Rectal smooth muscle tissue (tissue), 1 donor: Measurements from ENCODE around the gene TNNT3.
A peak's percentile ranks its signal among the peaks of the same experiment; 100 is the strongest.

Source experiments
- H3K27ac ChIP-seq: one replicate; pipeline ENCODE4 v1.7.0; 2013; ENCODE audit warnings: low read depth, low read length, inconsistent platforms
- H3K27me3 ChIP-seq: one replicate; pipeline ENCODE4 v1.7.0; 2013; ENCODE audit warnings: low read length; ENCODE audit not compliant: control insufficient read depth, insufficient read depth
- H3K36me3 ChIP-seq: one replicate; pipeline ENCODE4 v1.7.0; 2013; ENCODE audit warnings: low read length; ENCODE audit not compliant: control insufficient read depth, insufficient read depth
- H3K4me1 ChIP-seq: one replicate; pipeline ENCODE4 v1.7.0; 2013; ENCODE audit warnings: low read length; ENCODE audit not compliant: control insufficient read depth, insufficient read depth
- H3K4me3 ChIP-seq: one replicate; pipeline ENCODE4 v1.7.0; 2013; ENCODE audit warnings: low read length
- H3K9ac ChIP-seq: one replicate; pipeline ENCODE4 v1.7.0; 2013; ENCODE audit warnings: low read length

TNNT3 gene

GRCh38 chr11:1877211-1878136, 42.0 kb upstream of the TNNT3 start:
- H3K9ac ChIP-seq, result no peak overlapping the region
- peaks cover 4% of the 10 kb centered on the region for H3K27me3 ChIP-seq
- H3K36me3 ChIP-seq, result no peaks in the 10 kb centered on the region
- H3K4me3 ChIP-seq, result no peak overlapping the region
- H3K27ac ChIP-seq, result peak overlapping the region; percentile 71
- H3K4me1 ChIP-seq, result peaks cover 15% of the 10 kb centered on the region

DNA sequence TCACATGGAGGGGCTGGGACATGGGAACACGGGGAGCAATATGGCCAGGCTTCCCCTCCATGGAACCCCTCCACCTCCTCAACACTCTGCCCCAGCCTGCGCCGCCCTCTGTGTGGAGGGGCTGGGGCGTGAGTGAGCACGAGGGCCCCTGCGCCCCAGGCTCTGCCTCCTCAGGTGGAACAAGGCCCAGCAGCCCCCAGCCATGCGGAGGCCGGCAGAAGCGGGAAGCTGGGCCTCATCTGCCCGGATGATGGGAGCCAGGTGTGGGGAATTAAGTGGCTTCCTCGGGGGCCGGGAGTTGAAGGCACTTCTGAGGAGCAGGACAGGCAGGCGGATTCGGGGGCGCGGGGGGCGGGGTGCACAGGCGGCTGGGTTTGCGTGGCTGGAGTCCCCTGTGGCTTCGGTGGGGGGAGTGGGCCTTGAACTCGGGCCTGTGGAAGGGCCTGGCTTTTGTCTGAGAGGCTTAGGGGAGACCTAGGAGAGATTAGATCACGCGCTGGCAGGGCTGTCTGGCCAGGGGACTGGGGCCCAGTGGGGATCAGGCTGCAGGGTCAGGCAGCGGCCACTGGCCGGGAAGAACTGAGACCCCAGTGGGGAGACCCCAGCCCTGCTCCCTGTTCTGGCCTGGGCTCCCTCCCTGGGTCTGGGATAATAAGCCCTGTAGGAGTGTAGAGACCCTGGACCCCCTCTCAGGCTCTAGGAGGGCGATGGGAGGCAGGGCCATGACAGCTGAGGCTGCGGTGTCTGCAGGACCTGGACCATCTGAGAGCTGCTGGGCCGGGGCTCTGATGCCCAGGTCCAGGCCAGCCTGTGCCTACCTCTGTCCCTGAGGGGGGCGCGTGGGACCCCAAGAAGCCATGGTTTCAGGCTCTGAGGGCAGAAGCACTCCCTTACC, 41.1 kb upstream of the TNNT3 start:
- no peak overlapping the region for H3K4me3 ChIP-seq
- H3K36me3 ChIP-seq, result peaks cover under 1% of the 10 kb centered on the region
- H3K27ac ChIP-seq, result peak overlapping the region; percentile 71
- H3K27me3 ChIP-seq, result peaks cover 4% of the 10 kb centered on the region
- H3K9ac ChIP-seq, result no peak overlapping the region
- H3K4me1 ChIP-seq, result peaks cover 15% of the 10 kb centered on the region

DNA sequence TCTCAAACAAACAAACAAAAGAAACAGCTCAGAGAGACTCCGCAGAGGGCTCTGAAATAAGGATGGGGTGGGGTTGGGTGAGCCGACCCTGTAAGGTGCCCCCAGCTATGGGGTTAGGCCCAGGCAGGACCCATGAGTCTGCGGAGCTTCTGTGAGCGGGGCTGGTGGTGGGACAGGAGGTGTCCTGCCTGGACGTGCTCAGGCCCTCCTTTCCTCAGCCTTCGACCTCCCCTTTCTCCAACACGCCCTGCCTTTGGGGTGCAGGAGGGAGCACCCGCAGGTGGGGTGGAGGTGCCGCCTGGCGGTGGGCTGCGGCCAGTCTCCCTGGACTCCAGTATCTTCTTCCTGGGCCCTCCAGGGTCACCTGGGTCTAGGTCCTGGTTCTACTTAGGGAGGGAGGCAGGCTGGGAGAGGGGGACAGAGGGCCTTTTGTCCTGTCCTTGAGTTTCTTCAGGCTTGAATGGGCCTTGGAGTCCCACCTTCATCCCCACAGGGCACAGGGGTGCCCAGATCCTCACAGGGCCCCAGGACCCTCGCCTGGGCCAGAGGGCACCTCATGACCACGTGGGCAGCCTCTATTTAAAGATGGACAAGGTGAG, 40.1 kb upstream of the TNNT3 start:
- Histone ChIP-seq H3K9ac (no peak overlapping the region), H3K27me3 (peaks cover 4% of the 10 kb centered on the region), H3K4me3 (no peak overlapping the region), H3K36me3 (peaks cover 4% of the 10 kb centered on the region), H3K27ac (peak overlapping the region; percentile 22), H3K4me1 (peaks cover 15% of the 10 kb centered on the region)

DNA sequence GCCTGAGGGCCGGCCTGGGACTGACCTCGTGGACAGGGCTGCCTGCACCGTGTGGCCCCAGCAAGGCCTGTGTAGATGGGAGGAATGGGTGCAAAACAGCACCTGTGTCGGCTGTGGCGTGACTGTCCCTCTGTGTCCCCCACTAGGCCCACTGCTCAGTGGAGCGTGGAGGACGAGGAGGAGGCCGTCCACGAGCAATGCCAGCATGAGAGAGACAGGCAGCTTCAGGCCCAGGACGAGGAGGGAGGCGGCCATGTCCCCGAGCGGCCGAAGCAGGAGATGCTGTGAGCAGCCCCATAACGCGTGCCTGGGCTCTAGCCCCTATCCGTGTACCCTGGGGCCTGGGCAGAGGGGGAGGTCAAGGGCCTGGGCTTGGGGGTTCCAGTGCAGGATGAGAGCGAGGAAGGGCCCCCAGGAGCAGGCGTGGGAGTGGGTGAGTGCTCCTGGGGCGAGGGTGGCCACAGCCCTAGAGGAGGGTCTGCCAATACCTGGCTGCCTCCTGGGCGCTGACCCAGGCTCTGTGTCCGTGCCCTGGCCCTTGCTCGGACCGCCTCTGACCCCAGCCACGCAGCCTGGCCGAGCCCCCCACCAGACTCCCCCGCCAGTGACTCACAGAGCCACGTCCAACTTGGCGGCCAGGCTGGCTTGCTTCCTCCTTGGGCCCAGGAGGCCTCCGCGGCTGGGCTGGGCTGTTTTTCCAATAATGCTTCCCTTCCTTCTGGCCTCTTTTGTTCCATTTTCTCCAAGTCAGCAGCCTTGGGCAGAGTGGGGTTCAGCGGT, 39.4 kb upstream of the TNNT3 start:
- Histone ChIP-seq H3K27ac (peak overlapping the region; percentile 76), H3K36me3 (peaks cover 6% of the 10 kb centered on the region), H3K4me3 (no peak overlapping the region), H3K27me3 (peaks cover 4% of the 10 kb centered on the region), H3K9ac (no peak overlapping the region), H3K4me1 (peaks cover 15% of the 10 kb centered on the region)

DNA sequence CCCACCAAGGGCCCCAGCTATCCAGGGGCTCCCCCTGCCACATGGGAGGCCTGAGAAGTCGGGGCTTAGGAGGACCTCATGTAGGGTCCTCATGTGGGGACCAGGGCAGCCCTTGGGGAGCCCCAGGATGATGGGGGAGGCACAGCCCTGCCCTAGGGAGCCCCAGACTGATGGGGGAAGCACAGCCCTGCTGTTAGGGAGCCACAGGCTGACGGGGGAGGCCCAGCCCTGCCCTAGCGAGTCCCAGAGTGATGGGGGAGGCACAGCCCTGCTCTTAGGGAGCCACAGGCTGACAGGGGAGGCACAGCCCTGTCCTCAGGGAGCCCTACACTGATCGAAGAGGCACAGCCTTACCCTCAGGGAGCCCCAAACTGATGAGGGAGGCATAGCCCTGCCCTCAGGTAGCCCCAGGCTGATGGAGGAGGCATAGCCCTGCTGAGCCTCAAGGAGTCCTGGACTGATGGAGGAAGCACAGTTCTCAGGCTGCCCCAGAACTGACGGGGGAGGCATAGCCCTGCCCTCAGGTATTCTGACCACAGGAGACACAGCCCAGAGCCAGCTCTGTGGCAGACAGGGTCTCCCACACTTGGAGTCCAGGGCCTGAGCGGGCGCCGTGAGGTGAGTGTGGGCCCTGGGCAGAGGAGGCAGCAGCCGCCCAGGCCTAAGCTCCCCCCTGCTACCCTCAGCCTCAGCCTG, 38.6 kb upstream of the TNNT3 start:
- Histone ChIP-seq H3K4me3 (no peak overlapping the region), H3K4me1 (peaks cover 15% of the 10 kb centered on the region), H3K36me3 (peaks cover 8% of the 10 kb centered on the region), H3K9ac (no peak overlapping the region), H3K27me3 (peaks cover 4% of the 10 kb centered on the region), H3K27ac (peak overlapping the region; percentile 76)

DNA sequence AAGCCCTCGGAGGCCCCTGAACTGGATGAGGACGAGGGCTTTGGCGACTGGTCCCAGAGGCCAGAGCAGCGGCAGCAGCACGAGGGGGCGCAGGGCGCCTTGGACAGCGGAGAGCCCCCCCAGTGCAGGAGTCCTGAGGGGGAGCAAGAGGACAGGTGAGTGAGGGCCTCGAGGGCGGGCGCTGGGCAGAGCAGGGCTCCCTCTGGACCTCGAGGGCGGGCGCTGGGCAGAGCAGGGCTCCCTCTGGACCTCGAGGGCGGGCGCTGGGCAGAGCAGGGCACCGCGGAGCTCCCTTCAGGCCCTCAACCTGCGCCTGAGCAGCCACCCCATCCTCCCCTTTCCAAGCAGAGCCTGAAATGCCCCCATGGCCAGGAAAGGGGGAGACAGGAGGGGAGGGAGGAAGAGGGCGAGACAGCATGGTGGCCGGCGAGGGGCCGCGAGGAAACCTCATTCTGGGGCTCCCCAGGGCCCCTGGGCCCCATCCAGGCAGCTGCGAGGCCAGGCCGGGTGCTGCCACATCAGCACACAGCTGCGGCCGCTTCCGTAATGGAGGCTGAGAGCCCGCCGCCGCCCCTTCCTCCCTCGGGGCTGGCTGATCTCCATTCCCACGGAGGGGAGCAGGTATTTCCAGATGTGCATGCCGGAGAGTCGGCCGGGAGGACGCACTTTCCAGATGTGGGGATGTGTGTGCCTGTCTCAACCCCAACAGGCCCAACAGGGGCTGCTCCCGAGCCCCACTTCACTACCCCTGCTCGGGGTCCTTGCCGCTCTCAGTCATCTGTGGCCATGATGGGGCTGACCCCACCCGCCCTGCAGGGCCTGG, 37.9 kb upstream of the TNNT3 start:
- Histone ChIP-seq H3K36me3 (peaks cover 11% of the 10 kb centered on the region), H3K4me1 (peaks cover 11% of the 10 kb centered on the region), H3K4me3 (no peak overlapping the region), H3K9ac (no peak overlapping the region), H3K27me3 (peaks cover under 1% of the 10 kb centered on the region), H3K27ac (peak overlapping the region; percentile 76)

- H3K27ac ChIP-seq, result no peak overlapping the region
- no peak overlapping the region for H3K4me3 ChIP-seq
- peaks cover 11% of the 10 kb centered on the region for H3K36me3 ChIP-seq
- no peaks in the 10 kb centered on the region for H3K27me3 ChIP-seq
- peaks cover 6% of the 10 kb centered on the region for H3K4me1 ChIP-seq
- no peak overlapping the region for H3K9ac ChIP-seq
Measured at GRCh38 chr11:1882265-1883238, 37.0 kb upstream of the TNNT3 start.

DNA sequence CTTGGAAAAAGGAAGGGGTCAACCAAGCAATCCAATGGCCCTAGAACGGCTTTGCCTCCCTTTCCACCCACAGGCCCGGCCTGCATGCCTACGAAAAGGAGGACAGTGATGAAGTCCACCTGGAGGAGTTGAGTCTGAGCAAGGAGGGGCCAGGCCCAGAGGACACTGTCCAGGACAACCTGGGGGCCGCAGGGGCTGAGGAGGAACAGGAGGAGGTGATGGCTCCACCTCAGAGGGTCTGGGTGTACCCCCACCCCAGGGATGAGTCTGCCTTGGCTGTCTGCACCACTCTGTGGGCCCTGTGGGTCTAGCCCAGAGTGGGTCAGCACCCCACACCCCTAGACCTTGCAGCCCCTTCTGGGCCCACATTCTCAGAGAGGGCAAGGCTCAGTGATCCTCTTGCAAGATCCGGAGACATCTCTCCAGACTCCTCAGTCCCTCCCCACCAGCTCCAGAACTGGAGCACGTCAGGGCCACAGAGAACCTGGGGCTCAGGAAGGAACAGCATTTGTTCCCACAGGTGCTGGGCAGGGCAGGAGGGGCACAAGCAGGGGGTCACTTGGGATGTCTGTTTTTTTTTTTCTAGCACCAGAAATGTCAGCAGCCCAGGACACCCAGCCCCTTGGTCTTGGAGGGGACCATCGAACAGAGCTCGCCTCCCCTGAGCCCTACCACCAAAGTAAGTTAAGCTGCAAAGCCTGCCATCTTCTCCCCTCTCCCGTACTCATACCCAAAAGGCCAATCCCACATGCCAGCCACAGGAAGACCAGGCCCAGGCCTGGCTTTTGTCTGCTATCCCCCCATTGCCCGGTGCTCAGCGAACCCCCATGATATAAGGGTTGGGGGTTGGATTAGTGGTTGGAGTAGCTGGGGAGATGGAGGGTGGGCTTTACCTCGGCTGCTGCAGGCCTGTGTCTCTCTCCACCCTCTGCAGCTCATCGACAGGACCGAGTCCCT, 35.9 kb upstream of the TNNT3 start:
- Histone ChIP-seq H3K27me3 (no peaks in the 10 kb centered on the region), H3K9ac (no peak overlapping the region), H3K27ac (no peak overlapping the region), H3K4me1 (peaks cover 6% of the 10 kb centered on the region), H3K4me3 (no peak overlapping the region), H3K36me3 (peaks cover 17% of the 10 kb centered on the region)

GRCh38 chr11:1884303-1884700, 35.2 kb upstream of the TNNT3 start:
- Histone ChIP-seq H3K9ac (no peak overlapping the region), H3K4me3 (no peak overlapping the region), H3K27ac (no peak overlapping the region), H3K27me3 (no peaks in the 10 kb centered on the region), H3K36me3 (peaks cover 17% of the 10 kb centered on the region), H3K4me1 (peaks cover 6% of the 10 kb centered on the region)
